A549 (cell line): ENCODE results near the gene FLRT3. TPM values are rescaled to one million over a fixed set of nuclear protein-coding genes. Genes with fewer than 3 reads are reported as not detected.

Experiments
- ATAC-seq, 2 experiments: fragments of 200-7000 bp in 1 of 2; fragments of >200 bp in 1 of 2; cut with Nextera tagmentation in 1 of 2; cut with Tn5 transposase in 1 of 2; 3 replicates each; pipeline versions ENCODE4 v1.8.0 to v1.9.1; 2018 to 2020; ENCODE audit warnings: mild to moderate bottlenecking in 1 of 2, moderate library complexity in 1 of 2
- CTCF ChIA-PET: fragments of 300-600 bp; sonication (Branson Sonifier 250); formaldehyde crosslinking; extraction: SDS; loops from one replicate; lab custom pipeline; 2021; ENCODE audit warnings: antibody characterized with exemption, inconsistent platforms; lab: Yijun Ruan, JAX
- POLR2A ChIA-PET: fragments of 350-600 bp; formaldehyde crosslinking; extraction: SDS; loops from one replicate; lab custom pipeline; 2021; ENCODE audit warnings: antibody characterized with exemption, inconsistent platforms; lab: Yijun Ruan, JAX
- DNase-seq, 2 experiments: peaks; one replicate each; pipeline versions ENCODE4 v3.0.0 to v3.0.0-alpha.2; 2011 to 2016; ENCODE audit warnings: low read depth in 1 of 2, low spot score in 1 of 2
- FAIRE-seq: peaks from 2 replicates; lab custom pipeline; 2011; peaks lifted over from hg19 to GRCh38; lab: Jason Lieb, UNC
- H3K27ac ChIP-seq, 2 experiments: fragments of >200 bp; sonication (Bioruptor Twin); formaldehyde crosslinking; 3 replicates each; pipeline ENCODE4 v1.5.1; 2016 to 2017
- H3K4me1 ChIP-seq: fragments of >200 bp; sonication (Bioruptor Twin); formaldehyde crosslinking; 3 replicates; pipeline ENCODE4 v1.6.1; 2016
- H3K4me2 ChIP-seq: fragments of >200 bp; sonication (Bioruptor Twin); formaldehyde crosslinking; 3 replicates; pipeline ENCODE4 v1.6.1; 2016
- H3K4me3 ChIP-seq: fragments of >200 bp; sonication (Bioruptor Twin); formaldehyde crosslinking; 3 replicates; pipeline ENCODE4 v1.5.1; 2016
- H3K9me3 ChIP-seq: fragments of >200 bp; sonication (Bioruptor Twin); formaldehyde crosslinking; 3 replicates; pipeline ENCODE4 v1.6.1; 2016
- EP300 ChIP-seq, 2 experiments: fragments of >200 bp; sonication (Bioruptor Twin); formaldehyde crosslinking; IDR thresholded peaks; 2 replicates in 1 of 2; 3 replicates in 1 of 2; pipeline ENCODE4 v1.6.1; 2016 to 2017
- FOXS1 ChIP-seq: fragments of 250-450 bp; sonication (Bioruptor Pico); IDR thresholded peaks from 2 replicates; pipeline ENCODE4 v1.5.0; 2020; ENCODE audit warnings: mild to moderate bottlenecking, moderate library complexity
- GATA3 ChIP-seq: IDR thresholded peaks from 2 replicates; pipeline ENCODE4 v1.6.1; 2012; ENCODE audit warnings: borderline replicate concordance
- HDAC2 ChIP-seq: fragments of 200-600 bp; sonication (generic); IDR thresholded peaks from 2 replicates; pipeline ENCODE4 v1.6.1; 2016
- HEYL ChIP-seq: fragments of 250-450 bp; sonication (Bioruptor Pico); IDR thresholded peaks from 2 replicates; pipeline ENCODE4 v1.8.0; 2021; ENCODE audit warnings: mild to moderate bottlenecking, moderate library complexity
- JUNB ChIP-seq: fragments of >200 bp; sonication (Bioruptor Twin); formaldehyde crosslinking; IDR thresholded peaks from 2 replicates; pipeline ENCODE4 v1.6.1; 2016
- MAZ ChIP-seq: fragments of 150-350 bp; IDR thresholded peaks from 2 replicates; pipeline ENCODE4 v1.6.1; 2014; ENCODE audit warnings: antibody characterized with exemption, low read depth, low read length, borderline replicate concordance
- POLR2AphosphoS2 ChIP-seq: conservative IDR thresholded peaks from 2 replicates; pipeline ENCODE4 v1.6.1; 2012; ENCODE audit warnings: low read length, improper control_type of control experiment, inconsistent platforms
- RAD21 ChIP-seq, 2 experiments: fragments of >200 bp in 1 of 2; sonication (Bioruptor Twin) in 1 of 2; formaldehyde crosslinking in 1 of 2; IDR thresholded peaks in 1 of 2; conservative IDR thresholded peaks in 1 of 2; 2 replicates in 1 of 2; 3 replicates in 1 of 2; pipeline ENCODE4 v1.6.1; 2012 to 2018; ENCODE audit warnings: inconsistent platforms in 1 of 2
- RARB ChIP-seq: fragments of 250-450 bp; sonication (Bioruptor Pico); IDR thresholded peaks from 2 replicates; pipeline ENCODE4 v1.8.0; 2021; ENCODE audit warnings: mild to moderate bottlenecking, moderate library complexity
- RFX5 ChIP-seq: fragments of 450-650 bp; IDR thresholded peaks from 2 replicates; pipeline ENCODE4 v1.7.1; 2014; ENCODE audit warnings: antibody characterized with exemption, mild to moderate bottlenecking, moderate library complexity
- SMC3 ChIP-seq: fragments of >200 bp; sonication (Bioruptor Twin); formaldehyde crosslinking; IDR thresholded peaks from 3 replicates; pipeline ENCODE4 v1.6.1; 2018; ENCODE audit warnings: inconsistent platforms
- WGBS: methylation state at CpG from one replicate; pipeline ENCODE4 v1.1.6; 2017; ENCODE audit errors: missing lambda C conversion rate; 5-methylcytosine and 5-hydroxymethylcytosine counted together
- polyA plus RNA-seq, 4 experiments: library from polyadenylated mRNA; depleted of rRNA in 3 of 4; stranded (reverse); fragments of >200 nt; fragmentation: RNase III in 1 of 4; extraction: RNeasy Plus Mini Kit Qiagen cat#74134 plus additional on column Dnase treatment in 1 of 4; gene quantifications; 2 replicates in 3 of 4; 3 replicates in 1 of 4; pipeline ENCODE4 v1.2.3, GENCODE V29; 2011 to 2017
- TF ChIP-seq, protein P1 (sequence below): fragments of 200-600 bp; sonication (generic); IDR thresholded peaks from 2 replicates; pipeline ENCODE4 v1.6.1; 2016; ENCODE audit warnings: antibody characterized with exemption, mild to moderate bottlenecking, moderate library complexity
- TF ChIP-seq, protein P2 (sequence below): fragments of >200 bp; sonication (Bioruptor Twin); formaldehyde crosslinking; IDR thresholded peaks from 3 replicates; pipeline ENCODE4 v1.5.1; 2016

FLRT3 gene
- polyA plus RNA-seq, 2 of the 4 experiments (the other 2 are of a cell fraction), result 3.4 to 28.7 TPM

DNA sequence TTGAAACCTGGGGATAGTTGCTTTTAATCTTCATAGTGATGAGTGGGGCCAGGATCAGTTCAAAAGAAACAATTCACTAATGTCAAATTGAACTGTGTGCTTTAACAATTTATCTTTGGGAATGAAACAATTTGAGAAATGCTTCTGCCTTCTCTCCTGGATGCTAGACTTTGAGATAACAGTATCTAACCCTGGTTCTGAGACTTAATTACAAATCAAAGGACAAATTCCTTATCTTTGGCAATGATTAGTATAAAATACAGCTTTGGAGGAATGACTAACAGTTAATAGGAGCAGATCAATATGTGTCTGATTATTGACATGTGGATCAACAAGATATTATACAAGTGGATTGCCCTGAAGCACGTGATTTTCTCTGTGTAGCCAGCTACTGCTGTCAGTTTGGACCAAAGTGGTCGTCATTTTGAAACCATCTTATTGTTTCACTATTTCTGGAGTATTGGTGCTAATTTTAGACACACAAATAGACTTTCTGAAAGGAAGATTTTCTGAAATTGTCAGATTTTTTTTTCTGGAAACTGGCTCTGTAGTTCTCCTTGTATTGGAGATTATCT, 6.2 kb upstream of the FLRT3 start (continued):
- no peak for TF ChIP-seq MAZ
- TF ChIP-seq FOXS1 (CRISPR knock-in tag), result no peak

DNA sequence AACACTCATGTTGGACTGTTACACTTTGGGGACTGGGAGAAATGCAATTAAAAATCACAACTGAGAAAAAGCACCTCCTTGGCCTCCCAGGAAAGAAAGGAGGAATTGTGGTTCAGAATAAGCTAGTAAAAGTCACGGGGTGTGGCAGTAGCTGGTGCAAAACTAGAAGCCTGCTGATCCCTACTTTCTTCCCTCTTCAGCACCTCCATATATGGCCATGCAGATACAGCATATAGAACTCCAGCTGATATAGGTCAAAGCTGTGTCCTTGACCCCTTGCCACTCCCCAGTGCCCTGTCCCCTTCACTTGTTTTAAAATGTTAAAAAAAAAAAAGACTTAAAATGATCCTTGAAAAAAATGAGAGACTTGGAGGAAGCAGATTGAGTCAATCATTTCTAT, 5.5 kb upstream of the FLRT3 start:
- Histone ChIP-seq H3K4me2 (no peak overlapping the region), H3K9me3 (no peaks in the 10 kb centered on the region), H3K4me3 (no peak overlapping the region), H3K27ac (peak overlapping the region in 1 of 2 experiments; percentile 14; a peak in 2 of 6 replicates), H3K4me1 (peaks cover 29% of the 10 kb centered on the region)
- ChIA-PET POLR2A (no interaction called here), CTCF (interaction anchor here (1.0 kb wide), 1 partner anchor 9 kb away, joined by 4 read pairs; no protein-coding TSS in a partner anchor)
- TF ChIP-seq POLR2AphosphoS2 (no peak), RARB (no peak), RFX5 (no peak), GATA3 (no peak), EP300 (IDR thresholded peaks at IDR 0.05) (no peak)
- FAIRE-seq, result no peak
- ATAC-seq, result no peak
- WGBS, result 85% methylated on average over 1 of the region's 1 CpG
- no peak for DNase-seq

DNA sequence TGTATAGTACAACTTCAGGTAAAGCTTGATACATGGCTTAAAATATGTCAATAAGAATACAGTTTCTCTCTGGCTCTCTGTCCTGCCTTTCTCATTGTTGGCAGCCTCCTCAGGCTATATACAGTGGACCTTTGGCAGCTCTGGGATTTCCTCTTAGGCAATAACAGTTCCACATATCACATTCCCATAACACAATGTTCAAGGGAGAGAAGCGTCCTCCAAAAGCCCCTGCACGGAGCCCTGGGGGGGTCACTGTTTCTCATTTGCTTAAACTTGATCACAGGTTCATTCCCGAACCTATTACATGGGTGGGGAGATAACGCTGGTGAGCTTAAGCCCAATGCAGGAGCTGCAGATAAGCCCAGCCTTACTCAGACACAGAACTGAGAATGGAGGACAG, 4.4 kb upstream of the FLRT3 start:
- ChIA-PET CTCF (interaction anchor here (0.6 kb wide), 1 partner anchor 893 kb away, joined by 3 read pairs; no protein-coding TSS in a partner anchor), POLR2A (no interaction called here)
- DNase-seq (no peak), FAIRE-seq (no peak), ATAC-seq (no peak)
- no peaks in the 10 kb centered on the region for H3K9me3 ChIP-seq
- H3K4me3 ChIP-seq, result no peak overlapping the region
- H3K27ac ChIP-seq, result peak overlapping the region in 1 of 2 experiments; percentile 7; a peak in 1 of 6 replicates
- H3K4me2 ChIP-seq, result no peak overlapping the region
- H3K4me1 ChIP-seq, result peaks cover 29% of the 10 kb centered on the region
- TF ChIP-seq, protein P1, sequence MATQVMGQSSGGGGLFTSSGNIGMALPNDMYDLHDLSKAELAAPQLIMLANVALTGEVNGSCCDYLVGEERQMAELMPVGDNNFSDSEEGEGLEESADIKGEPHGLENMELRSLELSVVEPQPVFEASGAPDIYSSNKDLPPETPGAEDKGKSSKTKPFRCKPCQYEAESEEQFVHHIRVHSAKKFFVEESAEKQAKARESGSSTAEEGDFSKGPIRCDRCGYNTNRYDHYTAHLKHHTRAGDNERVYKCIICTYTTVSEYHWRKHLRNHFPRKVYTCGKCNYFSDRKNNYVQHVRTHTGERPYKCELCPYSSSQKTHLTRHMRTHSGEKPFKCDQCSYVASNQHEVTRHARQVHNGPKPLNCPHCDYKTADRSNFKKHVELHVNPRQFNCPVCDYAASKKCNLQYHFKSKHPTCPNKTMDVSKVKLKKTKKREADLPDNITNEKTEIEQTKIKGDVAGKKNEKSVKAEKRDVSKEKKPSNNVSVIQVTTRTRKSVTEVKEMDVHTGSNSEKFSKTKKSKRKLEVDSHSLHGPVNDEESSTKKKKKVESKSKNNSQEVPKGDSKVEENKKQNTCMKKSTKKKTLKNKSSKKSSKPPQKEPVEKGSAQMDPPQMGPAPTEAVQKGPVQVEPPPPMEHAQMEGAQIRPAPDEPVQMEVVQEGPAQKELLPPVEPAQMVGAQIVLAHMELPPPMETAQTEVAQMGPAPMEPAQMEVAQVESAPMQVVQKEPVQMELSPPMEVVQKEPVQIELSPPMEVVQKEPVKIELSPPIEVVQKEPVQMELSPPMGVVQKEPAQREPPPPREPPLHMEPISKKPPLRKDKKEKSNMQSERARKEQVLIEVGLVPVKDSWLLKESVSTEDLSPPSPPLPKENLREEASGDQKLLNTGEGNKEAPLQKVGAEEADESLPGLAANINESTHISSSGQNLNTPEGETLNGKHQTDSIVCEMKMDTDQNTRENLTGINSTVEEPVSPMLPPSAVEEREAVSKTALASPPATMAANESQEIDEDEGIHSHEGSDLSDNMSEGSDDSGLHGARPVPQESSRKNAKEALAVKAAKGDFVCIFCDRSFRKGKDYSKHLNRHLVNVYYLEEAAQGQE, result no peak
- TF ChIP-seq HDAC2 (no peak), JUNB (no peak)
- WGBS, result 90% methylated on average over 4 of the region's 4 CpGs

DNA sequence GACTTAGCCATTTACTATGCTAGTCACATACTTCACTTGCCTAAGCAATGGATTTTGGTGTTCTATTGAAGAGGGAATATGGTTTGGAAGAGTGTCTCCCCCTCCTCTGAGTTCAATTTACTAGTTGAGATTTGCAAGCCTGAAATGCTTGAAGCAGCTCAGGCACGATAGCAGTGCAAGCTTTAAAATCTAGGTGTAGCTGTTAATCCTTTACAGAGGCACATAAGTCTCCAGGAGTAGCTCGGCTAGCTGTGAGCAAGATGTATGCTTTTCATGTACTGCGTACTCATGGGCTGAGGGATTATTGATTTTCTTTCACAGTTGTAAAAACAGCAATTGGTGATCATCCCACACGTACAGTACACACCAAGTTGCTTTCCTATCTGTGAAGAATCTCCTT, 726 bp downstream of the FLRT3 start:
- FAIRE-seq (peak; percentile 59), DNase-seq (peak; percentile 20 to 68), ATAC-seq (peak; percentile 77 to 83)
- no peaks in the 10 kb centered on the region for H3K9me3 ChIP-seq
- CTCF ChIA-PET, result interaction anchor here (0.7 to 1.9 kb wide), 20 partner anchors 11 to 1592 kb away, joined by 3 to 16 read pairs (median 4); no protein-coding TSS in a partner anchor
- peak overlapping the region; percentile 67 for H3K4me3 ChIP-seq
- peak overlapping the region; percentile 73 to 76 for H3K27ac ChIP-seq
- 5% methylated on average over 4 of the region's 4 CpGs for WGBS
- H3K4me2 ChIP-seq, result peak overlapping the region; percentile 83
- POLR2A ChIA-PET, result interaction anchor here (1.2 to 1.9 kb wide), 3 partner anchors 70 to 543 kb away, joined by 4 to 7 read pairs (median 6); no protein-coding TSS in a partner anchor
- TF ChIP-seq RAD21 (conservative IDR thresholded peaks at IDR 0.05 in 1 of 2, IDR thresholded peaks at IDR 0.05 in 1 of 2), result peak; percentile 52 to 68
- TF ChIP-seq SMC3, result peak; percentile 40; the same call in 2 of the 3 replicates
- TF ChIP-seq, protein P2, sequence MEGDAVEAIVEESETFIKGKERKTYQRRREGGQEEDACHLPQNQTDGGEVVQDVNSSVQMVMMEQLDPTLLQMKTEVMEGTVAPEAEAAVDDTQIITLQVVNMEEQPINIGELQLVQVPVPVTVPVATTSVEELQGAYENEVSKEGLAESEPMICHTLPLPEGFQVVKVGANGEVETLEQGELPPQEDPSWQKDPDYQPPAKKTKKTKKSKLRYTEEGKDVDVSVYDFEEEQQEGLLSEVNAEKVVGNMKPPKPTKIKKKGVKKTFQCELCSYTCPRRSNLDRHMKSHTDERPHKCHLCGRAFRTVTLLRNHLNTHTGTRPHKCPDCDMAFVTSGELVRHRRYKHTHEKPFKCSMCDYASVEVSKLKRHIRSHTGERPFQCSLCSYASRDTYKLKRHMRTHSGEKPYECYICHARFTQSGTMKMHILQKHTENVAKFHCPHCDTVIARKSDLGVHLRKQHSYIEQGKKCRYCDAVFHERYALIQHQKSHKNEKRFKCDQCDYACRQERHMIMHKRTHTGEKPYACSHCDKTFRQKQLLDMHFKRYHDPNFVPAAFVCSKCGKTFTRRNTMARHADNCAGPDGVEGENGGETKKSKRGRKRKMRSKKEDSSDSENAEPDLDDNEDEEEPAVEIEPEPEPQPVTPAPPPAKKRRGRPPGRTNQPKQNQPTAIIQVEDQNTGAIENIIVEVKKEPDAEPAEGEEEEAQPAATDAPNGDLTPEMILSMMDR, result peak; percentile 28; the same call in 2 of the 3 replicates
- TF ChIP-seq HEYL (CRISPR knock-in tag), result no peak
- peaks cover 31% of the 10 kb centered on the region for H3K4me1 ChIP-seq
